ENCODE measurements around the gene TCF4.

Gene TCF4

DNA sequence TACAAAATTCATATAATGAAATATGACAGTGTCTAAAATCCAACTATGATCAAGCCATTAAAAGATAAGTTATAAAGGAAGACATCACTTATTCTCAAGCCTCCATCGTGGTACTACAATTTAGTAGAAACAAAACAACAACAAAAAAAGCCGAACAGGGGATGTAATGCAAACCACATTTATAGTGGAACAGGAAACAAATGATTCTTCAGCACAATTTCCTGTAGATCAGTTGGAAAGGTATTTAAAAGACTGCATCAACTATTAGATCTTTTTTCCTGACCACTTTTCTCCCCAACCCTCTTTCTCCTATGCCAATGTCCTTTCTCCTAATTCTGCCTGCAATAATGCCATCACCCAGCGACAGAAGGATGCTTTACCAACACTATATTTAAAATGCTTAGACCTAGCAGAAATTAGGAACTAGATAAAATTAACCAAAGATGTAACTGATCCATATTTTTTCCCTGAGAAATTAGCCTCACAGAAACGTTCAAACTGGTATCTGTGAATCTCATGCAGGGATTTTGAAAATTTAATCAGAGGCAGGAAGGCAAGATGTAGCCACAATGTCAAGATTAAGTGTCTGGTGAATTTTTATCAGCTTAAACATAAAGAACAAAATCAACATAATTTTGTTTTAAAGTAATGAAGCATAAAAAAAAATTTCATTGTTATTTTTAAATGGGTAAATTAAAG, 271.4 kb downstream of the TCF4 start:
- POLR2A ChIA-PET: no interaction called here
- CTCF ChIA-PET: interaction anchor here (1.1 to 1.5 kb wide), 2 partner anchors 12 to 82 kb away, joined by 3 to 5 read pairs; no protein-coding TSS in a partner anchor
- H3K36me3 ChIP-seq (ENCODE audit: control insufficient read depth in 4 of 4, insufficient read depth in 4 of 4, low read length in 3 of 4): no peaks in the 10 kb centered on the region
- H3K4me3 ChIP-seq (ENCODE audit: control insufficient read depth in 1 of 7, extremely low read depth in 1 of 7, insufficient read depth in 4 of 7, low read depth in 2 of 7, low read length in 6 of 7): peak overlapping the region in 2 of 7 experiments; percentile 10 to 50
- no peaks in the 10 kb centered on the region for H3K27me3 ChIP-seq (replicated peaks in 2 of 5; ENCODE audit: control insufficient read depth in 4 of 5, insufficient read depth in 5 of 5, low read length in 4 of 5)
- DNase-seq: no peak
- H3K9me3 ChIP-seq (ENCODE audit: control extremely low read depth in 1 of 5, control insufficient read depth in 4 of 5, insufficient read depth in 2 of 5, low read depth in 1 of 5, low read length in 4 of 5): no peaks in the 10 kb centered on the region
- H3K4me1 ChIP-seq (ENCODE audit: control extremely low read depth in 1 of 4, control insufficient read depth in 4 of 4, insufficient read depth in 4 of 4, low read length in 3 of 4): peaks cover 8 to 38% (median 26%) of the 10 kb centered on the region in 4 experiments
- H3K27ac ChIP-seq (ENCODE audit: insufficient read depth in 1 of 2, low read depth in 1 of 2, low read length in 2 of 2, poor library complexity in 1 of 2, severe bottlenecking in 2 of 2): no peak overlapping the region
- WGBS (ENCODE audit: insufficient coverage): 0% methylated on average over 2 of the region's 4 CpGs

- no peak overlapping the region for H3K4me3 ChIP-seq (ENCODE audit: control insufficient read depth in 1 of 7, extremely low read depth in 1 of 7, insufficient read depth in 4 of 7, low read depth in 2 of 7, low read length in 6 of 7)
- ChIA-PET CTCF (no interaction called here), POLR2A (no interaction called here)
- H3K27me3 ChIP-seq (replicated peaks in 2 of 5; ENCODE audit: control insufficient read depth in 4 of 5, insufficient read depth in 5 of 5, low read length in 4 of 5): no peaks in the 10 kb centered on the region
- no peak for DNase-seq
- H3K9me3 ChIP-seq (ENCODE audit: control extremely low read depth in 1 of 5, control insufficient read depth in 4 of 5, insufficient read depth in 2 of 5, low read depth in 1 of 5, low read length in 4 of 5): no peaks in the 10 kb centered on the region
- H3K36me3 ChIP-seq (ENCODE audit: control insufficient read depth in 4 of 4, insufficient read depth in 4 of 4, low read length in 3 of 4): peaks cover 0 to 3% (median 0%) of the 10 kb centered on the region in 4 experiments
- H3K4me1 ChIP-seq (ENCODE audit: control extremely low read depth in 1 of 4, control insufficient read depth in 4 of 4, insufficient read depth in 4 of 4, low read length in 3 of 4): peaks cover 7 to 26% (median 17%) of the 10 kb centered on the region in 4 experiments
- no peak overlapping the region for H3K27ac ChIP-seq (ENCODE audit: insufficient read depth in 1 of 2, low read depth in 1 of 2, low read length in 2 of 2, poor library complexity in 1 of 2, severe bottlenecking in 2 of 2)
Observed at GRCh38 chr18:55314615-55315237, 273.3 kb downstream of the TCF4 start.

DNA sequence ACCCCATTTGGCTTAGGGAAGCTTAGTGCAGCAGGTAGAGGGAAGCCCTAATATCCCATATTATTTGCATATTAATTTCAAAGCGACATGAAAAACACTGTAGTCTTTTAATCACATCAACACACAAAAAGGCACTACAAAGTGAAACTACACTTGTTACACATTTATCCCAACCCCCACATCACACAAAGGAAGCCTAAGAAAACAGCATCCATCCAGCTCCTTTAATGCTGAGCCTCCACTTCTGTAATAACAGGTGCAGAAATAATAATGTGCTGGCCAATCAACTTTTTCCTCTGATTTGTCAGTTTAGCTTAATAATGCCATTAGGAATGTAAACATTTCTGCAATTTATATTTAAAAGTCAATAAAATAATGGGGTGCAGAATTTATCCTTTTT, 274.0 kb downstream of the TCF4 start:
- Histone ChIP-seq H3K27ac (ENCODE audit: insufficient read depth in 1 of 2, low read depth in 1 of 2, low read length in 2 of 2, poor library complexity in 1 of 2, severe bottlenecking in 2 of 2) (no peak overlapping the region), H3K27me3 (replicated peaks in 2 of 5; ENCODE audit: control insufficient read depth in 4 of 5, insufficient read depth in 5 of 5, low read length in 4 of 5) (no peaks in the 10 kb centered on the region), H3K9me3 (ENCODE audit: control extremely low read depth in 1 of 5, control insufficient read depth in 4 of 5, insufficient read depth in 2 of 5, low read depth in 1 of 5, low read length in 4 of 5) (no peaks in the 10 kb centered on the region), H3K36me3 (ENCODE audit: control insufficient read depth in 4 of 4, insufficient read depth in 4 of 4, low read length in 3 of 4) (peaks cover 0 to 3% (median 0%) of the 10 kb centered on the region in 4 experiments), H3K4me3 (ENCODE audit: control insufficient read depth in 1 of 7, extremely low read depth in 1 of 7, insufficient read depth in 4 of 7, low read depth in 2 of 7, low read length in 6 of 7) (no peak overlapping the region), H3K4me1 (ENCODE audit: control extremely low read depth in 1 of 4, control insufficient read depth in 4 of 4, insufficient read depth in 4 of 4, low read length in 3 of 4) (peaks cover under 1 to 22% (median 12%) of the 10 kb centered on the region in 4 experiments)
- DNase-seq: peak in 1 of 3 donors; percentile 12
- WGBS (ENCODE audit: insufficient coverage): 83% methylated on average over 1 of the region's 1 CpG
- ChIA-PET CTCF (no interaction called here), POLR2A (interaction anchor here (0.6 kb wide), 1 partner anchor 925 kb away, joined by 3 read pairs; no protein-coding TSS in a partner anchor)

- peaks cover 0 to 3% (median 0%) of the 10 kb centered on the region in 4 experiments for H3K36me3 ChIP-seq (ENCODE audit: control insufficient read depth in 4 of 4, insufficient read depth in 4 of 4, low read length in 3 of 4)
- no peak overlapping the region for H3K27ac ChIP-seq (ENCODE audit: insufficient read depth in 1 of 2, low read depth in 1 of 2, low read length in 2 of 2, poor library complexity in 1 of 2, severe bottlenecking in 2 of 2)
- no peak overlapping the region for H3K4me3 ChIP-seq (ENCODE audit: control insufficient read depth in 1 of 7, extremely low read depth in 1 of 7, insufficient read depth in 4 of 7, low read depth in 2 of 7, low read length in 6 of 7)
- POLR2A ChIA-PET: no interaction called here
- CTCF ChIA-PET: no interaction called here
- no CpG with 5 or more reads among the region's 2 CpGs for WGBS (ENCODE audit: insufficient coverage)
- H3K4me1 ChIP-seq (ENCODE audit: control extremely low read depth in 1 of 4, control insufficient read depth in 4 of 4, insufficient read depth in 4 of 4, low read length in 3 of 4): no peaks in the 10 kb centered on the region
- peak in 1 of 3 donors; percentile 35 for DNase-seq
- H3K27me3 ChIP-seq (replicated peaks in 2 of 5; ENCODE audit: control insufficient read depth in 4 of 5, insufficient read depth in 5 of 5, low read length in 4 of 5): no peaks in the 10 kb centered on the region
- no peaks in the 10 kb centered on the region for H3K9me3 ChIP-seq (ENCODE audit: control extremely low read depth in 1 of 5, control insufficient read depth in 4 of 5, insufficient read depth in 2 of 5, low read depth in 1 of 5, low read length in 4 of 5)
Observed at GRCh38 chr18:55310863-55311262, 277.1 kb downstream of the TCF4 start.

- 100% methylated on average over 2 of the region's 4 CpGs for WGBS (ENCODE audit: insufficient coverage)
- Histone ChIP-seq H3K4me3 (ENCODE audit: control insufficient read depth in 1 of 7, extremely low read depth in 1 of 7, insufficient read depth in 4 of 7, low read depth in 2 of 7, low read length in 6 of 7) (no peak overlapping the region), H3K4me1 (ENCODE audit: control extremely low read depth in 1 of 4, control insufficient read depth in 4 of 4, insufficient read depth in 4 of 4, low read length in 3 of 4) (no peaks in the 10 kb centered on the region), H3K9me3 (ENCODE audit: control extremely low read depth in 1 of 5, control insufficient read depth in 4 of 5, insufficient read depth in 2 of 5, low read depth in 1 of 5, low read length in 4 of 5) (no peaks in the 10 kb centered on the region), H3K27me3 (replicated peaks in 2 of 5; ENCODE audit: control insufficient read depth in 4 of 5, insufficient read depth in 5 of 5, low read length in 4 of 5) (no peaks in the 10 kb centered on the region), H3K36me3 (ENCODE audit: control insufficient read depth in 4 of 4, insufficient read depth in 4 of 4, low read length in 3 of 4) (peaks cover 0 to 3% (median 0%) of the 10 kb centered on the region in 4 experiments), H3K27ac (ENCODE audit: insufficient read depth in 1 of 2, low read depth in 1 of 2, low read length in 2 of 2, poor library complexity in 1 of 2, severe bottlenecking in 2 of 2) (no peak overlapping the region)
- CTCF ChIA-PET: interaction anchor here (1.7 kb wide), 1 partner anchor 8 kb away, joined by 6 read pairs; no protein-coding TSS in a partner anchor
- no peak for DNase-seq
- POLR2A ChIA-PET: no interaction called here
Observed at GRCh38 chr18:55310044-55310676, 277.8 kb downstream of the TCF4 start.

GRCh38 chr18:55309249-55309648, 278.7 kb downstream of the TCF4 start:
- DNase-seq: no peak
- Histone ChIP-seq H3K27me3 (replicated peaks in 2 of 5; ENCODE audit: control insufficient read depth in 4 of 5, insufficient read depth in 5 of 5, low read length in 4 of 5) (no peaks in the 10 kb centered on the region), H3K36me3 (ENCODE audit: control insufficient read depth in 4 of 4, insufficient read depth in 4 of 4, low read length in 3 of 4) (peaks cover 0 to 3% (median 0%) of the 10 kb centered on the region in 4 experiments), H3K4me3 (ENCODE audit: control insufficient read depth in 1 of 7, extremely low read depth in 1 of 7, insufficient read depth in 4 of 7, low read depth in 2 of 7, low read length in 6 of 7) (no peak overlapping the region), H3K4me1 (ENCODE audit: control extremely low read depth in 1 of 4, control insufficient read depth in 4 of 4, insufficient read depth in 4 of 4, low read length in 3 of 4) (no peaks in the 10 kb centered on the region), H3K9me3 (ENCODE audit: control extremely low read depth in 1 of 5, control insufficient read depth in 4 of 5, insufficient read depth in 2 of 5, low read depth in 1 of 5, low read length in 4 of 5) (no peaks in the 10 kb centered on the region), H3K27ac (ENCODE audit: insufficient read depth in 1 of 2, low read depth in 1 of 2, low read length in 2 of 2, poor library complexity in 1 of 2, severe bottlenecking in 2 of 2) (no peak overlapping the region)
- POLR2A ChIA-PET: interaction anchor here (0.7 kb wide), 1 partner anchor 10 kb away, joined by 3 read pairs; no protein-coding TSS in a partner anchor
- CTCF ChIA-PET: interaction anchor here (0.6 to 1.7 kb wide), 2 partner anchors 9 to 25 kb away, joined by 3 to 6 read pairs; no protein-coding TSS in a partner anchor
- WGBS (ENCODE audit: insufficient coverage): 100% methylated on average over 2 of the region's 4 CpGs

DNA sequence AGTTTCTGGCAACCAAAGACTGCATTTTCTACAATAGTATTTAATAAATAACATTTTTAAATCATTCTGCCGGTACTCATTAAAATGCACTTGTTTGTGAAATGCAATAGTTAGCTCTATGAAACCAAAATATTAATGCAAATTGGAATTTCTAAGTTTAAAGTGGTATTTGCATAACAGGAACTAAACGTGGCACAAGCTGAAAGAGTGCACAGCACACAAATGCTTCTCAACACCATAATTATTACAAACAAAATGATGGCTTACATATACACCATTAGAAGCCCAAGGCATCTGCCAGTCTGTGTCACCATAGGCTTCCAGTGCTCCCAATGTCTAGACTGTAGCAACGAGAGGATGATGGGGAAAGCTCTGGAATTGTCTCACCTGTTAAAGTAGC, 280.5 kb downstream of the TCF4 start:
- H3K36me3 ChIP-seq (ENCODE audit: control insufficient read depth in 4 of 4, insufficient read depth in 4 of 4, low read length in 3 of 4): peaks cover 0 to 3% (median 0%) of the 10 kb centered on the region in 4 experiments
- no peaks in the 10 kb centered on the region for H3K4me1 ChIP-seq (ENCODE audit: control extremely low read depth in 1 of 4, control insufficient read depth in 4 of 4, insufficient read depth in 4 of 4, low read length in 3 of 4)
- no peak overlapping the region for H3K27ac ChIP-seq (ENCODE audit: insufficient read depth in 1 of 2, low read depth in 1 of 2, low read length in 2 of 2, poor library complexity in 1 of 2, severe bottlenecking in 2 of 2)
- no peak for DNase-seq
- no CpG with 5 or more reads among the region's 3 CpGs for WGBS (ENCODE audit: insufficient coverage)
- POLR2A ChIA-PET: no interaction called here
- H3K9me3 ChIP-seq (ENCODE audit: control extremely low read depth in 1 of 5, control insufficient read depth in 4 of 5, insufficient read depth in 2 of 5, low read depth in 1 of 5, low read length in 4 of 5): no peaks in the 10 kb centered on the region
- no peaks in the 10 kb centered on the region for H3K27me3 ChIP-seq (replicated peaks in 2 of 5; ENCODE audit: control insufficient read depth in 4 of 5, insufficient read depth in 5 of 5, low read length in 4 of 5)
- no peak overlapping the region for H3K4me3 ChIP-seq (ENCODE audit: control insufficient read depth in 1 of 7, extremely low read depth in 1 of 7, insufficient read depth in 4 of 7, low read depth in 2 of 7, low read length in 6 of 7)
- CTCF ChIA-PET: interaction anchor here (1.4 kb wide), 1 partner anchor 19 kb away, joined by 3 read pairs; no protein-coding TSS in a partner anchor
